HL-60/S4 treated with retinoic acid at 250 ng/mL for 4 days and 3 days (cell line): ENCODE measurements around the gene MAPK14.

Source experiments
- in situ Hi-C: fragments of 300-500 bp; cut with MboI; formaldehyde crosslinking; loops from 2 replicates; pipeline ENCODE4 v1.7.0; 2022; ENCODE audit warnings: low sequenced_read_pairs

Gene MAPK14

GRCh38 chr6:36132246-36132895, 104.8 kb downstream of the MAPK14 start:
- in situ Hi-C loops = no loop called here

GRCh38 chr6:36133148-36133547, 105.5 kb downstream of the MAPK14 start:
- in situ Hi-C loops = no loop called here

GRCh38 chr6:36133912-36134311, 106.3 kb downstream of the MAPK14 start:
- in situ Hi-C loops = no loop called here

DNA sequence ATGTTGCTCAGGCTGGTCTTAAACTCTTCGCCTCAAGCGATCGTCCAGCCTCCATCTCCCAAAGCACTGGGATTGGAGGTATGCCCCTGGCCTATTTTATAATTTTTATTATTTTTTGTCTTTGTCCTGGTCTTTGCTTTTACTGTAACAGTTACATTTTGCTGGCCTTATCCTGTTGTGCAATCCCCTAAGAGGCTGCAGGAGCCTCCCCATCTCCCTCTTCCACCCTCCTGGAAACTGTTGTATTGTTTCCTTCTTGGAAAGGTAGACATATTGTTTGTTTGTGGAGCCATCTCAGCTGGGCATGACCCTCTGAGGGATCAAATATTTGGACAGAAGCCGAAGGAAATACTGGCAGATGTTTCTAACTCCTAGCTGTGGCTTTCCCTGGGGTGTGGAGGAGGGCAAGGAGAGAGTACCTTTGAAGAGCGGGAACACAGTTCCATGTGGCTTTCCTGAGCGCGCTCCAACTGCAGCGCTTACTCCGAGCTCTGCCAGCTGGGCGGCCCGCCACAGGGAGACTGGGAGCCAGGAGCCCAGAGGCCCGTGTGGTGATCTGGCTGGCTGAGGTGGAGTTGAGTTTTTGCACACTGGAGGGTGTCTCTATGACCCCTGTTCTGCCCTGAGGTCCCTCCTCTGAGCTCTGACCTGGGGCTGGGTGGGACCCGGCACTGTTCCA, 107.6 kb downstream of the MAPK14 start:
- in situ Hi-C loops = no loop called here

DNA sequence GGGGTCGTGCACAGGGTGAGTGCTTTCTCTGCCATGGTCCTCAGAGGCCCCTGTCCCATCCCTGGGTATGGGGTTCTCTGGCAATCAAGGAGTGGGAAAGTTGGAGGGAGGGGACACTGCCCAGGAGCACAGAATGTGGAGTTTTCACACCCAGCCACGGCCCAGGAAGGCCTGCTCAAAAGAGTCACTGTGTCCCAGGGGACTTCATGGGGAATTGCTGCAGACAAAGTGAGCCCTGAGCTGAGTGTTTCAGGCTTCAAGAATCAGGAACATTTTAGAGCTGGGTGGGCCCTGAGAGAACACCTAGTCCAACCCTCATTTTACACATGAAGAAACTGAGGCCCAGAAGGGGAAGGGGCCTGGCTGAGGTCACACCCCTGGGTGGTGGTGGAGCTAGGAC, 108.4 kb downstream of the MAPK14 start:
- in situ Hi-C loops = no loop called here

DNA sequence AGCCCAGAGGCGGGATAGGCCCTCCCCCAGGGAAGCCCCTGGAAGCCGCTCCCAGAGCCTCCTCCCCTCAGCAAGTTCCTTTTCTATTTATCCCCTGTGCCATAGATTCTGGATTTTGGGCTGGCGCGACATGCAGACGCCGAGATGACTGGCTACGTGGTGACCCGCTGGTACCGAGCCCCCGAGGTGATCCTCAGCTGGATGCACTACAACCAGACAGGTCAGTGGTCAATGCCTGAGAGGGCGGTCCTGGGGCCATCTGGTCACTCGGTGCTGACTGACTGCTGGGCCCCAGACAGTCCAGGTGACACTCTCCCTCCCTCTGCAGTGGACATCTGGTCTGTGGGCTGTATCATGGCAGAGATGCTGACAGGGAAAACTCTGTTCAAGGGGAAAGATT, 108.9 kb downstream of the MAPK14 start:
- in situ Hi-C loops = no loop called here

DNA sequence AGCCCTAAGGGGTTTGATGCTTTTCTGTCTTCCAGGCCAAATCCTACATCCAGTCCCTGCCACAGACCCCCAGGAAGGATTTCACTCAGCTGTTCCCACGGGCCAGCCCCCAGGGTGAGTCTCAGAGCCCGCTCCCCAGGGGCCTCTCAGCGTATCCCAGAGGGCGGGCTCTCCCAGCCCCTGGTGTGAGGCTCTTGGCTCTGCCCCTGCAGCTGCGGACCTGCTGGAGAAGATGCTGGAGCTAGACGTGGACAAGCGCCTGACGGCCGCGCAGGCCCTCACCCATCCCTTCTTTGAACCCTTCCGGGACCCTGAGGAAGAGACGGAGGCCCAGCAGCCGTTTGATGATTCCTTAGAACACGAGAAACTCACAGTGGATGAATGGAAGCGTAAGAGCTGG, 111.1 kb downstream of the MAPK14 start:
- in situ Hi-C loops = no loop called here

GRCh38 chr6:36139431-36139830, 111.8 kb downstream of the MAPK14 start:
- in situ Hi-C loops = no loop called here

GRCh38 chr6:36139991-36140710, 112.5 kb downstream of the MAPK14 start:
- in situ Hi-C loops = no loop called here

DNA sequence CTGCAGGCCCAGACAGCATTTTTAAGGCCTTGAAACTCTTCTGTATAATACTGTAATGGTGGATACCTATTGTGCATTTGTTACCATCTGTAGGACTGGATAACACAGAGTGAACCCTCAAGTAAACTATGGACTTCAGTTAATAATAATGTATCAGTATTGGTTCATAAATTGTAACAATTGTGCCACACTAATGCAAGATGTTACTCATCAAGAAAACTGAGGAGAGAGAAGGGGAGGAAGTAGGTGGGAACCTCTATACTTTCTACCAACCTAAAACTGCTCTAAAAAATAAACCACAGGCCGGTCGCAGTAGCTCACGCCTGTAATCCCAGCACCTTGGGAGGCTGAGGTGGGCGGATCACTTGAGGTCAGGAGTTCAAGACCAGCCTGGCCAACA, 113.5 kb downstream of the MAPK14 start:
- in situ Hi-C loops = no loop called here

DNA sequence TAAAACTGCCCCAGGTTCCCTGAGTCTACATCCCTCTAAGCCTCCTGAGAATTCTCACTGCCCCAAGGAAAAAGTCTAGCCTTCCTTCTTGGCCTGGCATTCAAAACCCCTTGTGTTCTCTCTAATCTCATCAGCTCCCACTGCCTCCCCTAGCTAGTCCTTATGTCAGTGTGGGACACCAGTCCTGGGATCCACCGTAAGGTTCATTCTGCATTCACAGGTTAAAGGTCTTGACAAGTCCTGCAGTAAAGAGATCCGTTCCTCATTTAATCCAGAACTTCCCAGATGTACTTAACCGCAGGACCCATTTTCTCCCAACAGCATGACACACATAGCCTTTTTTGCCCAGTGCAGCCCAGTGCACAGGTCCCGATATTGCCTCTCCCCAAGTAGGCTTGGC, 114.4 kb downstream of the MAPK14 start:
- in situ Hi-C loops = no loop called here

DNA sequence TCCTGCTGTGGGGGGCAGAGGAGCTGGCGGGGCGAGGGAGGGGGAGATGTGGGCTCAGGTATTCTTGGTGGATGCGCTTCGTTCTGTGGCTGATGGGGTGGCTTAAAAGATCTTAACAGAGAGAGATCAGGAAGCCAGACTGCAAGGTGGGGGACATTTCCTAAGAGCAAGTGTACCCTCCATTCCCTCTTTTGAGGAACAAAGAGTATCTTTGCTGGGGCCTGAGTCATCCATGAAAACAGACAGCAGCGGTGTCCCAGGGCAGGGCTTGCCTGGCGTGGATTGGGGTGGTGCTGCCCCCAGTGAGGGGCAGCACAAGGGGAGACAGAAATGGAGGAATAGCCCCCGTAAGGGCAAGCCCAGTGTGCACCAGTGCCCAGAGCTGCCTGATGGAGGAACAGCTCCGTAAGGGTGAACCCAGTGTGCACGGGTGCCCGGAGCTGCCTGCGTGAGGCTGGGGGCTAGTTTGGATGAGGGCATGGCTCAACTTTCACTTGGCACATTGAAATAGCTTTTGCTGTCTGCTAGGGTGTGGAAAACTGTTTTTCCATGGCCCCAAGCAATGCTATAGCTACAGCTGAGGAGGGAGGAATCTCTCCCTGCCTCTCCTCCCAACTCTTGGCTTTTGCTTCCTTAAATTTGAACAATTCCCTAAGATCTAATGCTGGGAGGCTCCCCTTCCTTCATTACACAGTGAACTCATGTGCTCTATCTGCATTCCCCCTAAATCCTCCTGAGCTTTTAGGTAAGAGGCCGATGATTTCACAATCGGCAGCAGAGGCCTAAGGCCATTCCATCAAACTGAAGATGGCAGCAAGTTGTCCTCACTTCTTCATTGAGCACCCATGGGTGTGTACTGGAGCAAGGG, 115.6 kb downstream of the MAPK14 start:
- in situ Hi-C loops = no loop called here

- in situ Hi-C loops = no loop called here
Observed at GRCh38 chr6:36145495-36145894, 117.9 kb downstream of the MAPK14 start.

GRCh38 chr6:36147294-36147693, 119.7 kb downstream of the MAPK14 start:
- in situ Hi-C loops = no loop called here

GRCh38 chr6:36149476-36149875, 121.9 kb downstream of the MAPK14 start:
- in situ Hi-C loops = no loop called here

DNA sequence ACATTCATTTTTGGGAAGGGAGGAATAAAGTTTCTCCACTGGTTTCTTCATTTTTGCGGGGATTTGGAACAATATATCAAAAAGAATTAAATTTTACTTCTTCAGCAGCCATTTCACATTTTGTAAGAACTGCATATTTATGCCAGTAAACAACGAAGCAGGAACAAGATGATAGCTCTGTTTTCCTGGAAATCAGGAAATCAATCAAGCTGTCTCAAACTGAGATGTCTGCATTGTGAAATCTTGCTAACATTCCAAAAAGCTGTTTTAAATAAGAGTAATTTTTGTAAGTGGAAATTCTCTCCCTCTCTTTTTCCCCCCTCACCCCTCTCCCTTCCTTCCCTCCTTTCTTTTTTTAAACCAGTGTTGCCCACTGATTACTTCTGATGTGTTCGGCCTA, 122.7 kb downstream of the MAPK14 start:
- in situ Hi-C loops = no loop called here

DNA sequence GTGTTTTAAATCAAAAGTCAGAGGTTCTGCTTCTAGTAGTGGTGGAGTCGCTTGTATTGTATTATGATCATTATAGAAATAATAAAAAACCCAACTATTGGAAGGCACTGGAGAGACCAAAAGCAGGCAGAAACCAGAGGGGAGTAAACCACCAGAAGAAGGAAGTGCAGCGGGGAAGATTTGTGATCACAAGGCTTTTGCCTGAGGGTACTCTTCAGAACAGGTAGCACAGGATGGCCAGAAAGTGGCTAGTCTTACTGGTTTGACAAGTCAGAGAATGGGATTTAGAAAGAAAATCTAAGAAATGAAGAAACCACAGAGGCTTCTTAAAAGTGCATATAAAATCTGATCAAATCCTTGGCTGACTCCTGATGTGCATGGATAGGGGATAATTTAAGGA, 126.7 kb downstream of the MAPK14 start:
- in situ Hi-C loops = no loop called here

DNA sequence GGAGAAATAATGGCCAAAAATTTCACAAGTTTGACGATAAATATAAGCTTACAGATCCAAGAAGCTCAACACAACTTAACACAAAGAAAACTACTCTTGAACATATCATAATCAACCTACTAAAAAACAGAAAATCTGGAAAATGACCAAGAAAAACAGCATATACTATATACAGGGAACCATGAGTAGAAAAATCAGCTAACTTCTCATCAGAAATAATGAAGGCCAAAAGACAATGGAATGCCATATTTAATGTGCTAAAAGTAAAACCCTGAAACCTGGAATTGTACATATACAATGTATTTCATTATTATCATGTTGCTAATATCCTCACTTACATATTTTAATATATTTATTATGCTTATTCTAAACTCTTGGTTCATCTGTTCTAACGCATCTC, 128.1 kb downstream of the MAPK14 start:
- in situ Hi-C loops = no loop called here

GRCh38 chr6:36160147-36160760, 132.6 kb downstream of the MAPK14 start:
- in situ Hi-C loops = no loop called here
